Inflammatory macrophage treated with lipopolysaccharide for 1 hour (primary cell): ENCODE measurements around the gene PXYLP1.

Experiments
- DNase-seq, 2 donors: peaks; one replicate each; pipeline ENCODE4 v3.0.0-alpha.2; 2020 to 2022

PXYLP1 gene

GRCh38 chr3:141330235-141330634 lies 98.6 kb downstream of the PXYLP1 start:
- peak in 1 of 2 donors; percentile 47 for DNase-seq

GRCh38 chr3:141330718-141331376 lies 99.2 kb downstream of the PXYLP1 start:
- DNase-seq: no peak

GRCh38 chr3:141331377-141332318 lies 100.0 kb downstream of the PXYLP1 start:
- DNase-seq: peak; percentile 72 to 99

GRCh38 chr3:141332416-141332815 lies 100.8 kb downstream of the PXYLP1 start:
- no peak for DNase-seq

GRCh38 chr3:141333836-141334626 lies 102.4 kb downstream of the PXYLP1 start:
- no peak for DNase-seq

GRCh38 chr3:141334627-141335250 lies 103.1 kb downstream of the PXYLP1 start:
- no peak for DNase-seq

GRCh38 chr3:141335531-141336061 lies 104.0 kb downstream of the PXYLP1 start:
- DNase-seq: no peak

GRCh38 chr3:141336672-141337522 lies 105.3 kb downstream of the PXYLP1 start:
- DNase-seq: peak; percentile 91 to 99

- no peak for DNase-seq
These were observed 105.9 kb downstream of the PXYLP1 start for GRCh38 chr3:141337523-141337854.

GRCh38 chr3:141337991-141338390 lies 106.4 kb downstream of the PXYLP1 start:
- DNase-seq: peak; percentile 48 to 86

- no peak for DNase-seq
These were observed 107.3 kb downstream of the PXYLP1 start for GRCh38 chr3:141338881-141339280.

GRCh38 chr3:141341536-141341935 lies 109.9 kb downstream of the PXYLP1 start:
- peak in 1 of 2 donors; percentile 79 for DNase-seq

- DNase-seq: no peak
These were observed 110.8 kb downstream of the PXYLP1 start for GRCh38 chr3:141342386-141342785.

- DNase-seq: peak in 1 of 2 donors; percentile 82
These were observed 111.5 kb downstream of the PXYLP1 start for GRCh38 chr3:141343077-141343476.

- DNase-seq: no peak
These were observed 112.2 kb downstream of the PXYLP1 start for GRCh38 chr3:141343865-141344271.
